NCI-H2196 treated with DMSO at 0.1 percent for 48 hours (cell line): ENCODE results near the gene RBFA.

ENCODE experiments used
- DNase-seq: peaks from one replicate; lab custom pipeline; 2025; ENCODE audit not compliant: unreplicated experiment; lab: John Stamatoyannopoulos, UW

RBFA gene

DNA sequence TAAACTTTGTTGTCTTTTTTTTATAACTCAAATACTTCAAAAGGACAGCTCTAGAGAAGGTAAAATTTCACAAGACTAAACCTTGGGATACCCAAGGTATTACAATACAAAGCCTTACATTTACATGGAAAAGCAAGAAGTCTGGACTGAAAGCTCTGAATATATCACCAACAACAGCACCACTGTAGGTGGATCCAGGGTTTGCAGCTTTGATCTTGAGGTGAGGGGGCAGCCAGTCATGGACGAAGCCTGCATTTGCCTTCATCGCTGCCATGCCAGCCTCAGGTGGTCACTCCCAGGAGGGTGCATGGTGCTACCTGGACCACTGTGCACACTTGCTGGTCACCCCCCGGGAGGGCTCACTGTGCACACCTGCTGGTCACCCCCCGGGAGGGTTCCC lies 36.6 kb downstream of the RBFA start:
- DNase-seq: no peak

- DNase-seq: no peak
These were observed 39.9 kb downstream of the RBFA start for GRCh38 chr18:80074183-80074582.

GRCh38 chr18:80074697-80075096 lies 40.5 kb downstream of the RBFA start:
- no peak for DNase-seq

DNA sequence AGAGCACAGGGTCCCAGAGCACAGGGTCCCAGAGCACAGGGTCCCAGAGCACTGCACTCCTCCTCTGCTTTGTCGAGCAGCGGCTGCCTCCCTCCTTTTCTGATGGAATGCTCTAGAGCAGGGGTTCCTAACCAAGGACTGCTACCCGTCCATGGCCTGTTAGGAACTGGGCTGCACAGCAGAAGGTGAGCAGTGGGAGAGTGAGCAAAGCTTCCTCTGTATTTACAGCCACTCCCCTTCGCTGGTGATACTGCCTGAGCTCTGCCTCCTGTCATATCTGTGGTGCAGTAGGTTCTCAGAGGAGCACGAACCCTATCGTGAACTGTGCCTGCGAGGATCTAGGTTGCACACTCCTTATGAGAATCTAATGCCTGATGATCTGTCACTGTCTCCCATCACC lies 41.7 kb downstream of the RBFA start:
- no peak for DNase-seq

DNA sequence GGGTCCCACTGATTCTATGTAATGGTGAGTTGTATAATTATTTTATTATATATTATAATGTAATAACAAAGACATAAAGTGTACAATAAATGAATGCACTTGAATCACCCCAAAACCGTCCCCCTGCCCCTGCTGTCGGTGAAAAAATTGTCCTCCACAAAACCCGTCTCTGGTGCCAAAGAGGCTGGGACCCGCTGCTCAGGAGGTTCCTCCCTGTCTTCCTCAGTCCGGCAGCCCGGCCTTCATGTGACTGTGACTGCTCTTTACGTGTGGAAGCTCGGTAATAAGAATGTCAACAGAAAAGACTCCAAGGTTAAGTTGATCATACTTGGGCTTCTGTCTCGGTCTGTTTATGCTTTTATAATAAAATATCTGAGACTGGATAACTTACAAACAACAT lies 42.1 kb downstream of the RBFA start:
- DNase-seq: no peak

DNA sequence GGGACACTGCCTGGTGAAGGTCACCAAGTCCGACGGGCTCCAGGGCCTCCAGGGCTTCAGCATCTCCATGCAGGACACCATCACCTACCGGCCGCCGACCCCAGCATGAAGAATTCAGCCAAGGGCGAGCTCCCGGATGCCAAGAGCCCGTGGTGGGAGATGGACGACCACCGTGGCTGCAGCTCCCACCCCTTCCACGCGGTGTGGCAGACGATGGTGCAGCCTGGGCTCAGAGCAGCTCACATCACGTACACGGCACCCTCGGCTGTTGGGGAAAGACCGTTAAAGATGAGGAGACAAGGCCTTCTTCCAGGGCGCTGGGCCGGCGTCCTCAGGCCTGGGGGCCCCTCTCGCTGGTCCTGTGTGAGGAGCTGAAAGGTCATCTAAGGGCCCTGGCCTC lies 43.6 kb downstream of the RBFA start:
- DNase-seq: no peak
